ENCODE data around the gene APBA1. TPM values are rescaled to one million over a fixed set of nuclear protein-coding genes. Genes with fewer than 3 reads are reported as not detected.

Gene APBA1
- total and polyA plus RNA-seq, 9 of the 15 experiments (the other 6 are each of a cell fraction or from before 2014, with no cell fraction given): 0.01 to 0.02 TPM; not detected in 7

- FAIRE-seq: no peak
- 0% methylated on average over 1 of the region's 1 CpG for WGBS (ENCODE audit: insufficient coverage, low coverage, missing lambda C conversion rate)
- H4K20me1 ChIP-seq (replicated peaks; ENCODE audit: control insufficient read depth, insufficient read depth, low read length): no peaks in the 10 kb centered on the region
- BruUV-seq (replicated peaks): no TSS peak
- H3K9me3 ChIP-seq (replicated peaks; ENCODE audit: control insufficient read depth, insufficient read depth, low read depth, low read length): no peaks in the 10 kb centered on the region
- intact Hi-C loops (cut with micrococcal nuclease) (no loop called here), in situ Hi-C loops (cut with MboI) (no loop called here)
- DNase-seq (ENCODE audit: extremely low read depth in 1 of 4, low spot score in 3 of 4): no peak
- no peak overlapping the region for H3K4me3 ChIP-seq
- H3K4me1 ChIP-seq (replicated peaks in 1 of 2; ENCODE audit: control insufficient read depth in 2 of 2, insufficient read depth in 2 of 2, low read length in 2 of 2): no peaks in the 10 kb centered on the region
- no peak for ATAC-seq
- no peak overlapping the region for H3K9ac ChIP-seq (ENCODE audit: insufficient read depth in 1 of 2, low read depth in 2 of 2, low read length in 2 of 2)
- no peak overlapping the region for H3K27ac ChIP-seq (ENCODE audit: extremely low read depth, low read depth, low read length)
- H3K9me1 ChIP-seq (ENCODE audit: control insufficient read depth, insufficient read depth, low read length): no peaks in the 10 kb centered on the region
- no peaks in the 10 kb centered on the region for H3K27me3 ChIP-seq (ENCODE audit: control insufficient read depth in 2 of 2, insufficient read depth in 2 of 2, low read length in 2 of 2)
- H3K79me2 ChIP-seq (ENCODE audit: control insufficient read depth, insufficient read depth, low read length): no peaks in the 10 kb centered on the region
- ChIA-PET POLR2A (interaction anchor here (0.6 kb wide), 1 partner anchor 13 kb away, joined by 3 read pairs; no protein-coding TSS in a partner anchor), CTCF (ENCODE audit: low intra/inter-chr PET ratio) (no interaction called here)
- H3K36me3 ChIP-seq (ENCODE audit: control insufficient read depth, insufficient read depth, low read length): no peaks in the 10 kb centered on the region
- TF ChIP-seq FOXA3 (CRISPR knock-in tag; conservative IDR thresholded peaks at IDR 0.05 in 1 of 2, IDR thresholded peaks at IDR 0.05 in 1 of 2) (no peak), ZNF717 (CRISPR knock-in tag; IDR thresholded peaks at IDR 0.05) (no peak), ZNF121 (CRISPR knock-in tag; conservative IDR thresholded peaks at IDR 0.05) (no peak), PHB2 (IDR thresholded peaks at IDR 0.05; ENCODE audit: low read depth) (no peak), CTCFL (IDR thresholded peaks at IDR 0.05; ENCODE audit: borderline replicate concordance, insufficient read depth, low read depth, low read length, poor library complexity, severe bottlenecking) (no peak), POLR2AphosphoS2 (IDR thresholded peaks at IDR 0.05; ENCODE audit: low read length) (no peak), CBX3 (IDR thresholded peaks at IDR 0.05; ENCODE audit: borderline replicate concordance in 1 of 2, low read length in 2 of 2) (no peak), ETS2 (tag; IDR thresholded peaks at IDR 0.05; ENCODE audit: borderline replicate concordance, poor library complexity, severe bottlenecking) (no peak), ZNF134 (CRISPR knock-in tag; conservative IDR thresholded peaks at IDR 0.05) (no peak)
- TF ChIP-seq, protein P1, sequence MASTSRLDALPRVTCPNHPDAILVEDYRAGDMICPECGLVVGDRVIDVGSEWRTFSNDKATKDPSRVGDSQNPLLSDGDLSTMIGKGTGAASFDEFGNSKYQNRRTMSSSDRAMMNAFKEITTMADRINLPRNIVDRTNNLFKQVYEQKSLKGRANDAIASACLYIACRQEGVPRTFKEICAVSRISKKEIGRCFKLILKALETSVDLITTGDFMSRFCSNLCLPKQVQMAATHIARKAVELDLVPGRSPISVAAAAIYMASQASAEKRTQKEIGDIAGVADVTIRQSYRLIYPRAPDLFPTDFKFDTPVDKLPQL (IDR thresholded peaks at IDR 0.05; ENCODE audit: extremely low read depth, insufficient read length): no peak
- no peak overlapping the region for H3K4me2 ChIP-seq (ENCODE audit: insufficient read depth, low read length)
- no peak overlapping the region for H2AFZ ChIP-seq (ENCODE audit: low read depth, low read length)
Observed at GRCh38 chr9:69577123-69577522, 95.0 kb downstream of the APBA1 start.
